A673 (cell line): ENCODE data around the gene WDR5B.

ENCODE experiments used
- CTCF ChIP-seq: fragments of 300-800, 200-600 bp; sonication (generic); conservative IDR thresholded peaks from 2 replicates; pipeline ENCODE4 v1.5.1; 2017; ENCODE audit warnings: low read depth, mild to moderate bottlenecking, antibody characterized with exemption, low read length, moderate library complexity, mixed read lengths
- EZH2 ChIP-seq: fragments of 200-600 bp; sonication (generic); IDR thresholded peaks from 2 replicates; pipeline ENCODE4 v1.6.1; 2017; ENCODE audit warnings: borderline replicate concordance, low read depth, mild to moderate bottlenecking, mixed read lengths, antibody characterized with exemption, low read length; ENCODE audit not compliant: poor library complexity, severe bottlenecking

DNA sequence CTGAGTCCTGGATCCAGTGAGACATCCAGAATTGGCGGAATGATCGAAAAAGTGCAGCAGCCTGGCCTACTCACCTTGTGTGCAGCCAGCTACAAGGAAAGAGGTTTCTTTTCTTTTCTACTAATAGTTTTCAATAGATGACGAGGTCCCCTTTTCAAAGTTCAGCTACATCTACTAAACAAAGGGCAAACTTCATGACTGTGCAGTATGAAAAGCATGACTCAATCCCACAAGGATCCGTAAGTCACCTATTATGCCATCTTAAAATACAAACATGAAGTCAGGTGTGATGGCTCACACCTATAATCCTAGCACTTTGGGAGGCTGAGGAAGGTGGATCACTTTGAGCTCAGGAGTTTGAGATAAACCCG lies 49.5 kb downstream of the WDR5B start:
- no peak for TF ChIP-seq CTCF
- TF ChIP-seq EZH2 = no peak
